Prostate gland (tissue), 2 donors: ENCODE data around the gene SSU72. TPM values are rescaled to one million over a fixed set of nuclear protein-coding genes. Genes with fewer than 3 reads are reported as not detected.

Experiments
- DNase-seq: peaks from one replicate; pipeline ENCODE4 v3.0.0-alpha.2; 2019; ENCODE audit warnings: low spot score
- H3K27ac ChIP-seq, 2 donors: fragments of 200-600 bp; sonication (generic); 2 replicates each; pipeline ENCODE4 v1.5.1; 2017 to 2019
- H3K27me3 ChIP-seq: fragments of 200-600 bp; sonication (generic); replicated peaks from 2 replicates; pipeline ENCODE4 v1.5.1; 2019; ENCODE audit not compliant: insufficient read depth
- H3K36me3 ChIP-seq, 2 donors: fragments of 200-600 bp; sonication (generic); 1 replicate in 1 of 2; 2 replicates in 1 of 2; pipeline versions ENCODE4 v1.5.1 to v1.8.1; 2017 to 2019
- H3K4me1 ChIP-seq: fragments of 200-600 bp; sonication (generic); replicated peaks from 2 replicates; pipeline ENCODE4 v1.5.1; 2019
- H3K4me3 ChIP-seq, 2 donors: fragments of 200-600 bp; sonication (generic); 2 replicates each; pipeline ENCODE4 v1.5.1; 2017 to 2019
- H3K9me3 ChIP-seq: fragments of 200-600 bp; sonication (generic); 2 replicates; pipeline ENCODE4 v1.5.1; 2017
- CTCF ChIP-seq, 4 experiments: fragments of 200-600 bp in 2 of 4; fragments of 450-650 bp in 2 of 4; sonication (generic) in 2 of 4; IDR thresholded peaks; 1 replicate in 3 of 4; 2 replicates in 1 of 4; pipeline ENCODE4 v1.5.1; 2016 to 2019; ENCODE audit warnings: antibody characterized with exemption in 4 of 4, mild to moderate bottlenecking in 2 of 4, moderate library complexity in 2 of 4
- POLR2A ChIP-seq: fragments of 450-650 bp; IDR thresholded peaks from one replicate; pipeline ENCODE4 v1.6.1; 2016; ENCODE audit warnings: antibody characterized with exemption, mild to moderate bottlenecking
- POLR2AphosphoS5 ChIP-seq: sonication (generic); formaldehyde crosslinking; IDR thresholded peaks from one replicate; pipeline ENCODE4 v1.6.1; 2017; ENCODE audit warnings: antibody characterized with exemption
- WGBS: methylation state at CpG from one replicate; pipeline ENCODE4 v1.1.5; 2018; 5-methylcytosine and 5-hydroxymethylcytosine counted together
- intact Hi-C: fragments of 100-400 bp; cut with DNase I; formaldehyde crosslinking; loops from one replicate; pipeline ENCODE4 v1.14.2; 2022
- total RNA-seq, 2 donors: library from RNA; depleted of rRNA; stranded (reverse); fragments of >200 nt; gene quantifications; one replicate each; pipeline ENCODE4 v1.1.0, GENCODE V29; 2016

SSU72 gene
- total RNA-seq, 2 donors from 2014 or later = 173 to 203 TPM

GRCh38 chr1:1616045-1616790 is 41.6 kb upstream of the SSU72 start:
- TF ChIP-seq POLR2AphosphoS5 = no peak
- no peak for TF ChIP-seq POLR2A
- TF ChIP-seq CTCF (IDR thresholded peaks at IDR 0.05) = peak in 1 of 4 experiments; percentile 4
- intact Hi-C loops = no loop called here
- peak overlapping the region; percentile 100 for H3K27ac ChIP-seq
- H3K27me3 ChIP-seq = no peaks in the 10 kb centered on the region
- H3K9me3 ChIP-seq = no peaks in the 10 kb centered on the region
- 8% methylated on average over 54 of the region's 80 CpGs for WGBS
- H3K4me1 ChIP-seq = peaks cover 23% of the 10 kb centered on the region
- peak; percentile 33 for DNase-seq
- H3K36me3 ChIP-seq = no peaks in the 10 kb centered on the region
- H3K4me3 ChIP-seq = peak overlapping the region; percentile 100

GRCh38 chr1:1615256-1616044 is 40.8 kb upstream of the SSU72 start, which contains the start of gene MIB2:
MIB2 (plus strand) TSS chr1:1615500; CDS start chr1:1623453, 7,953 bp downstream.
- no peaks in the 10 kb centered on the region for H3K27me3 ChIP-seq
- TF ChIP-seq POLR2A (peak; percentile 52), POLR2AphosphoS5 (peak; percentile 96), CTCF (IDR thresholded peaks at IDR 0.05) (peak in 2 of 4 experiments; percentile 4)
- H3K27ac ChIP-seq = peak within 1 kb of the TSS; percentile 100
- intact Hi-C loops = loop anchor here (2.0 kb wide), 1 partner anchor 41 kb away; the partner anchor contains the start of gene SSU72
- H3K4me1 ChIP-seq = peaks cover 26% of the 10 kb centered on the region
- H3K9me3 ChIP-seq = no peaks in the 10 kb centered on the region
- DNase-seq = peak; percentile 95
- under 1% methylated on average over 58 of the region's 107 CpGs for WGBS
- peak within 1 kb of the TSS; percentile 100 for H3K4me3 ChIP-seq
- H3K36me3 ChIP-seq = no peaks in the 10 kb centered on the region

GRCh38 chr1:1614954-1615255 is 40.2 kb upstream of the SSU72 start:
- Histone ChIP-seq H3K9me3 (no peaks in the 10 kb centered on the region), H3K36me3 (no peaks in the 10 kb centered on the region), H3K27ac (peak overlapping the region; percentile 100), H3K4me1 (peaks cover 27% of the 10 kb centered on the region), H3K4me3 (peak overlapping the region; percentile 100), H3K27me3 (no peaks in the 10 kb centered on the region)
- DNase-seq = no peak
- intact Hi-C loops = loop anchor here (2.0 kb wide), 1 partner anchor 40 kb away; the partner anchor contains the start of gene SSU72
- no peak for TF ChIP-seq CTCF (IDR thresholded peaks at IDR 0.05)
- TF ChIP-seq POLR2A = no peak
- no peak for TF ChIP-seq POLR2AphosphoS5
- WGBS = 0% methylated on average over 19 of the region's 23 CpGs

GRCh38 chr1:1614204-1614953 is 39.7 kb upstream of the SSU72 start:
- WGBS = 12% methylated on average over 30 of the region's 30 CpGs
- Histone ChIP-seq H3K27me3 (no peaks in the 10 kb centered on the region), H3K36me3 (no peaks in the 10 kb centered on the region), H3K4me1 (peaks cover 27% of the 10 kb centered on the region), H3K9me3 (no peaks in the 10 kb centered on the region), H3K27ac (peak overlapping the region in 1 of 2 donors; percentile 100), H3K4me3 (peak overlapping the region; percentile 100)
- TF ChIP-seq POLR2AphosphoS5 (no peak), POLR2A (no peak)
- DNase-seq = no peak
- intact Hi-C loops = loop anchor here (2.0 kb wide), 1 partner anchor 40 kb away; the partner anchor contains the start of gene SSU72
